K562 treated with DMSO at 1 percent for 24 hours (cell line): Measurements from ENCODE around the gene HES4. TPM values are rescaled to one million over a fixed set of nuclear protein-coding genes. Genes with fewer than 3 reads are reported as not detected.

Experiments
- total RNA-seq: library from RNA; unstranded; fragments of 300-600 nt; gene quantifications from 2 replicates; pipeline ENCODE4 v1.2.3, GENCODE V29; 2022; ENCODE audit warnings: low read depth; ENCODE audit not compliant: insufficient read depth

HES4 gene, protein sequence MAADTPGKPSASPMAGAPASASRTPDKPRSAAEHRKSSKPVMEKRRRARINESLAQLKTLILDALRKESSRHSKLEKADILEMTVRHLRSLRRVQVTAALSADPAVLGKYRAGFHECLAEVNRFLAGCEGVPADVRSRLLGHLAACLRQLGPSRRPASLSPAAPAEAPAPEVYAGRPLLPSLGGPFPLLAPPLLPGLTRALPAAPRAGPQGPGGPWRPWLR
- 27.9 and 28.9 TPM in 2 replicates for total RNA-seq

DNA sequence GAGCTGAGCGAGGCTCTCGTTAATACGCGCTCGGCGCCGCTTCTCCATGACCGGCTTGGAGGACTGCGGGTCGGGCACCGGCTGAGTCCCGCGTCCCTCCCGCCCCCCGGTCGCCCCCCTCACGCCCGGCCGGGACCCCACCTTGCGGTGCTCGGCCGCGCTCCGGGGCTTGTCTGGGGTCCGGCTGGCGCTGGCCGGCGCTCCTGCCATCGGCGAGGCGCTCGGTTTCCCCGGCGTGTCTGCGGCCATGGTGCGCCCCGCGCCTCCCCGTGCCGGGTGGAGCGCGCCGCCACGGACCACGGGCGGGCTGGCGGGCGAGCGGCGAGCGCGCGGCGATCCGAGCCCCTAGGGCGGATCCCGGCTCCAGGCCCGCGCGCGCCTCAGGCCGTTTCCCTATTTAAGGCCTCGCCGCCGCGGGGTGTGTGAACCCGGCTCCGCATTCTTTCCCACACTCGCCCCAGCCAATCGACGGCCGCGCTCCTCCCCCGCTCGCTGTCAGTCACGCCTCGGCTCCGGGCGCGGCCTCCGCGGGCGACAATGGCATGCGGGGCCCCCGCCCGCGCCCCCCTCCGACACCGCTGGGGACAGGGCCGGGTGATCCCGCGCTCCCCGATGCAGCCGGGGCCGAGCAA lies at the start of gene HES4:
Gene HES4 (minus strand): TSS at position 373 of the 632 bp plus-strand sequence. CDS start 124 bp downstream, at position 249.

DNA sequence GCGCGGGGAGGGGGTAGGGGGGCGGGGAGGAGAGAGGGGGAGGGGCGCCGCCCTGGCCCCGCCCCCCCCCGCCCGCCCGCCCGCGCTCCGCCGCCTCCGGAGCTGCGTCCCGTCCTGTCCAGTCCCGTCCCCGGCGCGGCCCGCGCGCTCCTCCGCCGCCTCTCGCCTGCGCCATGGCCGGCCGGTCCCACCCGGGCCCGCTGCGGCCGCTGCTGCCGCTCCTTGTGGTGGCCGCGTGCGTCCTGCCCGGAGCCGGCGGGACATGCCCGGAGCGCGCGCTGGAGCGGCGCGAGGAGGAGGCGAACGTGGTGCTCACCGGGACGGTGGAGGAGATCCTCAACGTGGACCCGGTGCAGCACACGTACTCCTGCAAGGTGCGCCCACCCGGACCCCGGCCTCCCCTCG lies 20.1 kb upstream of the HES4 start, which contains the start of gene AGRN:
Gene AGRN (plus strand): TSS at position 121 of the 405 bp plus-strand sequence. CDS start 53 bp downstream, at position 174.

DNA sequence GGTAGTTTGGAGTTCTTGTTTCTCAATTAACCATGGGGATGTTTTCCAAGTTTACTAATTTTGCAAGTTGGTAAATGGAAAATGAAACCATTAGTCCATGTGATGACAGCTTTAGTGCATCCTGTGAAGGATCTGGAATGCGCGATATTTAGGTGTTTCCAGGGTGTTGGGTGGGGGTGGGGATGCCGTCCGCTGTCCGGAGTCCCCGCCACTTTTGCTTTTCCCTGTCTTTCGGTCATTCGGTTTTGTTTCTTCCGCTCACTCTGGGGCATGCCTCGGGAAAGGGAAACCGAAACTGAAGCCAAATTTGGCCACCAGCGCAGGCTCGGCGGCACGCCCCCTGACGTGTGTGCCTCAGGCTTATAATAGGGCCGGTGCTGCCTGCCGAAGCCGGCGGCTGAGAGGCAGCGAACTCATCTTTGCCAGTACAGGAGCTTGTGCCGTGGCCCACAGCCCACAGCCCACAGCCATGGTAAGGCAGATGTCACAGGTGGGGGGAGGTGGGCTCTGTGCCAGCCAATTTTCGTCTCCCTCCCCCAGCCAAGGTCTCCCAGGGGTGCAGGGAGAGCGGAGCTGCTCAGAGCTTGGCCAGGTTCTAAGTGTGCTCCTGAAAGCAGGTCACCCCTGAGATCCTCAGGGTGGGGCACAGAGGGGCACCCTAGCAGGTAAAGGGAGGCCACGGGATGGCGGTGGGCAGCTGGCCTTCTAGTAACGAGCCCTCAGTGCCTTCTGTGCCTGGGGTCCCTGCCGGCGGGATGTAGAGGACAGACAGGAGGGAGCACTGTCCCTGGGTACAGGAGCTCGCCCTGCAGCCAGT lies 13.4 kb upstream of the HES4 start, which contains the start of gene ISG15:
Gene ISG15 (plus strand): TSS at position 393 of the 817 bp plus-strand sequence. CDS start 77 bp downstream, at position 470.

DNA sequence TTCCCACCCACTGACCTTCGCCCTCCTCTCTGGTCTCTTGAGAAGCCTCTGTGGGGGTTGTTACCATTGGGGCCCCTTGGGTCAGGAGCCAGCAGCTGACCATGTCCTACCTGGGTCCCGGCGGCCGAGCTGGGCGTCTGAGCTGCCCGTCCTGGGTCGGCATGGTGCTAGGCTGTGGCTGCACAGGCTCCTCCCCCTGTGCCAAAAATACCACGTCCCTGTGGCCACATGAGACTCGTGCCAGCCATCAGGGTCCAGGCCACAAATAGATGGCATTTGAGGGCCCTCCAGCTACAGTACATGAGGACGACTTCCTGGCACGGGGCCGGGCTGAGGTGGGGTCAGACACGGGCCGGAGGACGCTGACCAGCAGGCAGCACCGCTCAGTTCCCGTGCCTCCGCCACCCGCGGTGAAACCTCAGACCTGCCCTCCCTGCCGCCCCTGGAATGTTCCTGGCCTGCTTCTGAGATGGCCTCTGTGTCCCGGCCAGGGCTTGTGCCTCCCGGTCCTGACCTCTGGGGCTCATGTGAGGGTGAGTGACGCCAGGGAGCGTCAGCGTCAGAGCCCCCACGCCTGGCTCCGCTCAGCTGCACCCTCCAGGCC lies 17.8 kb downstream of the HES4 start, which contains the start of gene PERM1:
Gene PERM1 (minus strand): TSS at position 139 of the 604 bp plus-strand sequence. CDS start 1,064 bp downstream, outside the sequence.

DNA sequence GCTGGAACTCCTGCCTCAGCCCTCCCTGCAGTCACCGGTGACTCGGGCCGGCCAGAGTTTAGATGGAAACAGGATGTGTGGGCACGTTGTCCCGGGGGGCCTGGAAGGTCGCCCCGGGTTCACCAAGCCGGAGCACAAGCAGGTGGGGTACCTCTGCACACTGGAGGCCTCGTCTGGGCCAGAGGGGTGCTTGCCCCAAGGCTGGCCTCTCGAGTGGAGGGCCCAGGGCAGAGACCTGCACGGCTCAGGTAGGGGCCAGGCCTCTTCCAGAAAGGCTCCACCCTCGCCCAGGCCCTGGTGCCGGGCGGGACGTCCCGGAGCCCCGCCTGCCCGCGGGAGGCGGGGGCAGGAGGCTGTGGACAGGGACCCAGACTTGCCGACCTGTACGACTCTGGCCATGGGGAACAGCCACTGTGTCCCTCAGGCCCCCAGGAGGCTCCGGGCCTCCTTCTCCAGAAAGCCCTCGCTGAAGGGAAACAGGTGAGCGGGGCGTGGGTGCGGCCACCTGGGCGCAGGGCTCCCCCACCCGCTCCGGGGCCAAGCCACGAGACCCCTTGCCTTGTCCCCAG lies 33.7 kb downstream of the HES4 start, which contains the start of gene PLEKHN1:
Gene PLEKHN1 (plus strand): TSS at position 348 of the 569 bp plus-strand sequence. CDS start 50 bp downstream, at position 398.

DNA sequence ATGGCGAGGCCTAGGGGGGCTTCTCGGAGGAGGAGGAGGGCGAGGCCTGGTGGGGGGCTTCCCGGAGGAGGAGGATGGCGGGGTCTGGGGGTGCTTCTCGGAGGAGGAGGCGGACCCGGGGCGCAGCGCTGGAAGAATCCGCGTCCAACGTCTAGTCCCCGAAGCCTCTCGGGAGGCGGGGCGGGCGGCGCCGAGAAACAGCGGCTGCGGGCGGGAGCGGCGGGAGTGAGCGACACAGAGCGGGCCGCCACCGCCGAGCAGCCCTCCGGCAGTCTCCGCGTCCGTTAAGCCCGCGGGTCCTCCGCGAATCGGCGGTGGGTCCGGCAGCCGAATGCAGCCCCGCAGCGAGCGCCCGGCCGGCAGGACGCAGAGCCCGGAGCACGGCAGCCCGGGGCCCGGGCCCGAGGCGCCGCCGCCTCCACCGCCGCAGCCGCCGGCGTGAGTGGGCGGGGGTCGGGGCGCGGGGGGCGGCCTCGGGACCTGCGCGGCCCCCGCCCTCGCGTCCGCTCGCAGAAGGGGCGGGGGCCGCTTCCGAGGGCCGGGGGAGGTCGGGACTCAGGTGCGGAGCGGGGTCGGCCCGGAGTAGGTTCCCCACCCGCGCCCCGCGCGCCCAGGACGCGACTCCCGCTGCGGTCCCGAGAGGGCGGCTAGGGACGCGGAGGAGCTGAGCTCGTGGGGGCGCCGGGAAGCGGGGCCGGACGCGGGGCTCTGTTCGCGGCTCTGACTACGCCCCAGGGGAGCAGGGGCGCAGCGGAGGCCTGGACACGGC lies 39.4 kb downstream of the HES4 start, which contains the start of gene KLHL17:
Gene KLHL17 (plus strand): TSS at position 222 of the 769 bp plus-strand sequence. CDS start 110 bp downstream, at position 332.

DNA sequence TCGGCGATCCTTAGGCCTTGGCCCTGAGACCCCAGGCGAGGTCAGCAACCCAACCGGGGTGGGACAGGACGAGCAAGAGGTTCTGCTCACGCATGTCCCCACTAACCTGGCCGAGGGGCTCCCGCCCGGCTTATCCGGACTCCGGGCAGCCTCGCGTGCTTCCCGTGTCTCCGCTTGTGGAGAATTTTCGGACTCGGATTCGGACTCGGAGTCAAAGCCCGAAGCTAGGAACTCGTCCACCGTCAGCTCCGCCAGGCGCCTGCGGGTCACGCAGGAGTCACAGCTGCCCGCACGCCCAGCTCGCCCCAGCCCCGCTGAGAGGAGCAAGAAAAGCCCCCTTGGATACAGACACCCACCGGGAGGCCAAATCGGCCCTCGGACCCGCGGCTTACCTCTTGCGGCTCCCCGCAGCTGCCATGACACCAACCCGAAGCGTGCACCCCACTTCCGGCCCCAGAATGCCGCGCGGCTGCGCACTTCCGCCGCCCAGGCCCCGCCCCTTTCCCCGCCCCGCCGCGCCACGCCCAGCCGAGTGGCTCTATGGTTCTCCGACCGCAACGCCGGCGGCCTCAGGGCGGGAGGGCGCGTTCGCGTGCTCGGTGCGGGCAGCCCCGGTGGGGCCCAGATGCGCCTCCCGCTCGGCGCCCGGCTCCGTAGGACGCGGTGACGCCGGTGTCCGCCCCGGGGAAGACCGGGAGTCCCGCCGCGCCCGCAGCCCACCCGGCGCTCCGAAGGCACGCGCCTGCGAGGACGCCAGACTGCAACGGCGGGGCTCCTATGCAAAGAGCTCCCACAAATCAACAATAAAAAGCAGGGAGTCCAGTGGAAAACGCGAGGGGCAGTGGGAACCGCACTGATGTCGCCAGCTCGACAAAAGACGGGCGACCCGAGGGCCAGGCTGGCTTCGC lies 40.8 kb downstream of the HES4 start, which contains the start of gene NOC2L:
Gene NOC2L (minus strand): TSS at position 434 of the 908 bp plus-strand sequence. CDS start 16 bp downstream, at position 418.

Other genes starting within 250 kb of the HES4 start
- gene SAMD11, start 76.2 kb downstream of the HES4 start, total RNA-seq, result 20.5 and 21.7 TPM in 2 replicates
- 177 and 179 TPM in 2 replicates for gene NOC2L, start 40.8 kb downstream of the HES4 start, total RNA-seq
- 15.8 and 20.6 TPM in 2 replicates for gene KLHL17, start 39.5 kb downstream of the HES4 start, total RNA-seq
- 0.25 and 0.73 TPM in 2 replicates for gene PLEKHN1, start 33.6 kb downstream of the HES4 start, total RNA-seq
- 0.34 TPM in 1 of 2 replicates, not detected in the other for gene PERM1, start 18.0 kb downstream of the HES4 start, total RNA-seq
- gene ISG15, start 13.4 kb upstream of the HES4 start, total RNA-seq, result 110 and 141 TPM in 2 replicates
- gene AGRN, start 20.0 kb upstream of the HES4 start, total RNA-seq, result 83.0 and 97.6 TPM in 2 replicates
- gene RNF223, start 74.2 kb upstream of the HES4 start, total RNA-seq, result not detected in 2 replicates
- gene C1orf159, start 116.0 kb upstream of the HES4 start, total RNA-seq, result 20.6 and 26.3 TPM in 2 replicates
- gene TTLL10, start 173.8 kb upstream of the HES4 start, total RNA-seq, result not detected in 2 replicates
- not detected in 2 replicates for gene TNFRSF18, start 206.5 kb upstream of the HES4 start, total RNA-seq
- 0.75 and 1.9 TPM in 2 replicates for gene TNFRSF4, start 214.1 kb upstream of the HES4 start, total RNA-seq
- 276 and 297 TPM in 2 replicates for gene SDF4, start 231.9 kb upstream of the HES4 start, total RNA-seq
- 17.9 and 21.2 TPM in 2 replicates for gene B3GALT6, start 232.1 kb upstream of the HES4 start, total RNA-seq
- gene C1QTNF12, start 246.6 kb upstream of the HES4 start, total RNA-seq, result 1.9 and 2.5 TPM in 2 replicates